Measurements from ENCODE around the gene TENT5C. TPM values are rescaled to one million over a fixed set of nuclear protein-coding genes. Genes with fewer than 3 reads are reported as not detected.

The TENT5C gene
- total and polyA plus RNA-seq, 9 of the 15 experiments (the other 6 are each of a cell fraction or from before 2014, with no cell fraction given): 1.8 to 7.7 (median 4.0) TPM

DNA sequence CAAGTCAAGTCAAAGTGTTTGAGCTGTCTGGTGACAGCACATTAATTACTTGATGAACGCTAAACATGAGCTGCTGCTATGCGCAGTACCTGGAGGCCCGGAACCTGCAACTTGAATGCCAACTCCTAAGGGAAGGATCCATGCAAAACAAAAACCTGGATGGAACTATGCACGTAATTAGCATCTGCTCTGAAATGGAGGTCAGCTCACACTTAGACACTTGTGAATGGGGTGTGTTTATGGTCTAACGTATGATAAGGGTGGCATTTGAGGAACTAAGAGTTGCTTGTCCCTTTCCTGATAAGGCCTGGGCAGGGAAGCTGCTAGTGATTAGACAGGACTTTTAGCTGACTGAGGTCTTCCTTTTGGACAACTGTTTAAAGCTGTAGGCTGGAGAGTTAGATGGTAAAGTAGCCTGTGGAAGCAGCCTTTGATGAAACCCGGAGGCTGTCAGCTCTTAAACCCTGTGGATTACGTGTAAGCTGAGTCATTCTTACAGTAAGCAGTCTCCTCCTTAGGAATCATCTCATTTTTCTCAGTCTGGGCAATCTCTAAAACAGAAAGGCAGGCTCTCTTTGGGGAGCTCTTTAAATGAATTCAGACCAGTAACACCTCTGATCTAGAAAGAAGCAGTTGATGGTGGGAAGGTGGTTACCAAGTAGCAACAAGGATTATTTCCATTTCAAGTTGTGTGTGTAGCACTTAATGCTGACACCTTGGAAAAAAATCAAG lies 6.8 kb downstream of the TENT5C start (continued):
- TF ChIP-seq POLR2AphosphoS5 (IDR thresholded peaks at IDR 0.05; ENCODE audit: control insufficient read depth, insufficient read depth, low read depth, low read length) (peak; percentile 98), PURB (CRISPR knock-in tag; IDR thresholded peaks at IDR 0.05; ENCODE audit: low read depth) (no peak), SETDB1 (IDR thresholded peaks at IDR 0.05; ENCODE audit: low read length) (no peak), XRCC4 (IDR thresholded peaks at IDR 0.05; ENCODE audit: extremely low read depth, insufficient read depth, insufficient read length) (no peak), RBM25 (IDR thresholded peaks at IDR 0.05; ENCODE audit: low read depth, low read length, severe bottlenecking) (no peak), HMGN3 (IDR thresholded peaks at IDR 0.05; ENCODE audit: borderline replicate concordance, extremely low read depth, insufficient read length, low read depth, low read length) (peak; percentile 94), TBL1XR1 (IDR thresholded peaks at IDR 0.05; ENCODE audit: low read length in 2 of 2) (peak; percentile 85 to 99; a peak in 3 of 4 replicates), TRIM28 (IDR thresholded peaks at IDR 0.05) (no peak; the same call in 1 of the 2 replicates), NCOA1 (IDR thresholded peaks at IDR 0.05; ENCODE audit: low read depth) (peak; percentile 86), ZNF217 (CRISPR knock-in tag; IDR thresholded peaks at IDR 0.05) (no peak), ZNF766 (CRISPR knock-in tag; conservative IDR thresholded peaks at IDR 0.05) (peak; percentile 93), ZKSCAN1 (IDR thresholded peaks at IDR 0.05; ENCODE audit: low read depth, low read length) (peak; percentile 77; the same call in 1 of the 2 replicates), ZNF431 (CRISPR knock-in tag; IDR thresholded peaks at IDR 0.05) (no peak), ZNF79 (CRISPR knock-in tag; IDR thresholded peaks at IDR 0.05; ENCODE audit: low read depth) (0 out of 2 replicates have a peak, but pooled peaks have one; percentile 63), U2AF1 (optimal IDR thresholded peaks at IDR 0.05; ENCODE audit: low read depth, low read length) (no peak), SMARCE1 (IDR thresholded peaks at IDR 0.05) (peak; percentile 97), MCM5 (IDR thresholded peaks at IDR 0.05; ENCODE audit: low read depth) (no peak)
- TF ChIP-seq, protein P1, sequence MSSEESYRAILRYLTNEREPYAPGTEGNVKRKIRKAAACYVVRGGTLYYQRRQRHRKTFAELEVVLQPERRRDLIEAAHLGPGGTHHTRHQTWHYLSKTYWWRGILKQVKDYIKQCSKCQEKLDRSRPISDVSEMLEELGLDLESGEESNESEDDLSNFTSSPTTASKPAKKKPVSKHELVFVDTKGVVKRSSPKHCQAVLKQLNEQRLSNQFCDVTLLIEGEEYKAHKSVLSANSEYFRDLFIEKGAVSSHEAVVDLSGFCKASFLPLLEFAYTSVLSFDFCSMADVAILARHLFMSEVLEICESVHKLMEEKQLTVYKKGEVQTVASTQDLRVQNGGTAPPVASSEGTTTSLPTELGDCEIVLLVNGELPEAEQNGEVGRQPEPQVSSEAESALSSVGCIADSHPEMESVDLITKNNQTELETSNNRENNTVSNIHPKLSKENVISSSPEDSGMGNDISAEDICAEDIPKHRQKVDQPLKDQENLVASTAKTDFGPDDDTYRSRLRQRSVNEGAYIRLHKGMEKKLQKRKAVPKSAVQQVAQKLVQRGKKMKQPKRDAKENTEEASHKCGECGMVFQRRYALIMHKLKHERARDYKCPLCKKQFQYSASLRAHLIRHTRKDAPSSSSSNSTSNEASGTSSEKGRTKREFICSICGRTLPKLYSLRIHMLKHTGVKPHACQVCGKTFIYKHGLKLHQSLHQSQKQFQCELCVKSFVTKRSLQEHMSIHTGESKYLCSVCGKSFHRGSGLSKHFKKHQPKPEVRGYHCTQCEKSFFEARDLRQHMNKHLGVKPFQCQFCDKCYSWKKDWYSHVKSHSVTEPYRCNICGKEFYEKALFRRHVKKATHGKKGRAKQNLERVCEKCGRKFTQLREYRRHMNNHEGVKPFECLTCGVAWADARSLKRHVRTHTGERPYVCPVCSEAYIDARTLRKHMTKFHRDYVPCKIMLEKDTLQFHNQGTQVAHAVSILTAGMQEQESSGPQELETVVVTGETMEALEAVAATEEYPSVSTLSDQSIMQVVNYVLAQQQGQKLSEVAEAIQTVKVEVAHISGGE (CRISPR knock-in tag; IDR thresholded peaks at IDR 0.05): peak in 1 of 3 experiments; percentile 85; a peak in 2 of 6 replicates
- TF ChIP-seq, protein P2, sequence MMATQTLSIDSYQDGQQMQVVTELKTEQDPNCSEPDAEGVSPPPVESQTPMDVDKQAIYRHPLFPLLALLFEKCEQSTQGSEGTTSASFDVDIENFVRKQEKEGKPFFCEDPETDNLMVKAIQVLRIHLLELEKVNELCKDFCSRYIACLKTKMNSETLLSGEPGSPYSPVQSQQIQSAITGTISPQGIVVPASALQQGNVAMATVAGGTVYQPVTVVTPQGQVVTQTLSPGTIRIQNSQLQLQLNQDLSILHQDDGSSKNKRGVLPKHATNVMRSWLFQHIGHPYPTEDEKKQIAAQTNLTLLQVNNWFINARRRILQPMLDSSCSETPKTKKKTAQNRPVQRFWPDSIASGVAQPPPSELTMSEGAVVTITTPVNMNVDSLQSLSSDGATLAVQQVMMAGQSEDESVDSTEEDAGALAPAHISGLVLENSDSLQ (IDR thresholded peaks at IDR 0.05): peak; percentile 72
- TF ChIP-seq, protein P3, sequence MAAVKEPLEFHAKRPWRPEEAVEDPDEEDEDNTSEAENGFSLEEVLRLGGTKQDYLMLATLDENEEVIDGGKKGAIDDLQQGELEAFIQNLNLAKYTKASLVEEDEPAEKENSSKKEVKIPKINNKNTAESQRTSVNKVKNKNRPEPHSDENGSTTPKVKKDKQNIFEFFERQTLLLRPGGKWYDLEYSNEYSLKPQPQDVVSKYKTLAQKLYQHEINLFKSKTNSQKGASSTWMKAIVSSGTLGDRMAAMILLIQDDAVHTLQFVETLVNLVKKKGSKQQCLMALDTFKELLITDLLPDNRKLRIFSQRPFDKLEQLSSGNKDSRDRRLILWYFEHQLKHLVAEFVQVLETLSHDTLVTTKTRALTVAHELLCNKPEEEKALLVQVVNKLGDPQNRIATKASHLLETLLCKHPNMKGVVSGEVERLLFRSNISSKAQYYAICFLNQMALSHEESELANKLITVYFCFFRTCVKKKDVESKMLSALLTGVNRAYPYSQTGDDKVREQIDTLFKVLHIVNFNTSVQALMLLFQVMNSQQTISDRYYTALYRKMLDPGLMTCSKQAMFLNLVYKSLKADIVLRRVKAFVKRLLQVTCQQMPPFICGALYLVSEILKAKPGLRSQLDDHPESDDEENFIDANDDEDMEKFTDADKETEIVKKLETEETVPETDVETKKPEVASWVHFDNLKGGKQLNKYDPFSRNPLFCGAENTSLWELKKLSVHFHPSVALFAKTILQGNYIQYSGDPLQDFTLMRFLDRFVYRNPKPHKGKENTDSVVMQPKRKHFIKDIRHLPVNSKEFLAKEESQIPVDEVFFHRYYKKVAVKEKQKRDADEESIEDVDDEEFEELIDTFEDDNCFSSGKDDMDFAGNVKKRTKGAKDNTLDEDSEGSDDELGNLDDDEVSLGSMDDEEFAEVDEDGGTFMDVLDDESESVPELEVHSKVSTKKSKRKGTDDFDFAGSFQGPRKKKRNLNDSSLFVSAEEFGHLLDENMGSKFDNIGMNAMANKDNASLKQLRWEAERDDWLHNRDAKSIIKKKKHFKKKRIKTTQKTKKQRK (IDR thresholded peaks at IDR 0.05; ENCODE audit: borderline replicate concordance, low read depth, low read length): no peak

Measured in K562 (cell line).